IMR-90 (cell line): ENCODE data around the gene RXFP3. TPM values are rescaled to one million over a fixed set of nuclear protein-coding genes. Genes with fewer than 3 reads are reported as not detected.

ENCODE experiments used
- ATAC-seq: fragments of 200-7000 bp; cut with Tn5 transposase; 2 replicates; pipeline ENCODE4 v1.9.1; 2020; ENCODE audit warnings: low read depth, mild to moderate bottlenecking, moderate library complexity
- BruUV-seq: library from RNA; stranded (reverse); fragments of 400-500 nt; replicated peaks from 2 replicates; lab custom pipeline; 2021; lab: Mats Ljungman, UMichigan
- CTCF ChIA-PET: fragments of 300-600 bp; formaldehyde crosslinking; extraction: SDS; loops from one replicate; lab custom pipeline; 2021; ENCODE audit warnings: antibody characterized with exemption; lab: Yijun Ruan, JAX
- POLR2A ChIA-PET: fragments of 300-600 bp; sonication (Branson Sonifier 250); formaldehyde crosslinking; loops from one replicate; lab custom pipeline; 2022; ENCODE audit warnings: antibody characterized with exemption; ENCODE audit not compliant: unreplicated experiment; lab: Charles Lee
- DNase-seq: peaks from one replicate; pipeline ENCODE4 v3.0.0; 2013
- H2AFZ ChIP-seq: replicated peaks from 2 replicates; pipeline ENCODE3; 2013; ENCODE audit warnings: low read length, mild to moderate bottlenecking; ENCODE audit not compliant: poor library complexity
- H2AK5ac ChIP-seq: 2 replicates; pipeline ENCODE4 v1.6.1; 2013; ENCODE audit warnings: low read depth, low read length, inconsistent platforms
- H2AK9ac ChIP-seq: replicated peaks from 2 replicates; pipeline ENCODE3; 2013; ENCODE audit warnings: mild to moderate bottlenecking, low read depth, low read length, moderate library complexity; ENCODE audit not compliant: poor library complexity
- H2BK120ac ChIP-seq: 2 replicates; pipeline ENCODE4 v1.6.1; 2013; ENCODE audit warnings: low read depth, low read length, inconsistent platforms
- H2BK15ac ChIP-seq: 3 replicates; pipeline ENCODE4 v1.6.1; 2013; ENCODE audit warnings: low read depth, low read length, inconsistent platforms
- H2BK20ac ChIP-seq: 2 replicates; pipeline ENCODE4 v1.6.1; 2013; ENCODE audit warnings: low read depth, mild to moderate bottlenecking, inconsistent platforms, low read length, moderate library complexity
- H2BK5ac ChIP-seq: 2 replicates; pipeline ENCODE4 v1.6.1; 2013; ENCODE audit warnings: mild to moderate bottlenecking, low read depth, low read length, inconsistent platforms; ENCODE audit not compliant: poor library complexity, severe bottlenecking
- H3K14ac ChIP-seq: replicated peaks from 2 replicates; pipeline ENCODE4 v1.6.1; 2013; ENCODE audit warnings: low read depth, low read length, inconsistent platforms
- H3K18ac ChIP-seq: 2 replicates; pipeline ENCODE4 v1.6.1; 2013; ENCODE audit warnings: low read depth, low read length, control low read depth
- H3K23ac ChIP-seq: 2 replicates; pipeline ENCODE4 v1.6.1; 2013; ENCODE audit warnings: low read depth, low read length, inconsistent platforms
- H3K27ac ChIP-seq: 2 replicates; pipeline ENCODE4 v1.5.1; 2013; ENCODE audit warnings: mild to moderate bottlenecking, control low read depth, low read length; ENCODE audit not compliant: insufficient read depth
- H3K27me3 ChIP-seq: 2 replicates; pipeline ENCODE4 v1.6.1; 2013; ENCODE audit warnings: low read length; ENCODE audit not compliant: control insufficient read depth, insufficient read depth
- H3K36me3 ChIP-seq: 2 replicates; pipeline ENCODE4 v1.6.1; 2013; ENCODE audit warnings: low read length, mixed read lengths; ENCODE audit not compliant: control insufficient read depth, insufficient read depth
- H3K4ac ChIP-seq: 2 replicates; pipeline ENCODE4 v1.6.1; 2013; ENCODE audit warnings: low read depth, low read length, inconsistent platforms
- H3K4me1 ChIP-seq: 2 replicates; pipeline ENCODE4 v1.6.1; 2013; ENCODE audit warnings: low read length, mixed read lengths; ENCODE audit not compliant: control insufficient read depth, insufficient read depth
- H3K4me2 ChIP-seq: 2 replicates; pipeline ENCODE4 v1.6.1; 2013; ENCODE audit warnings: low read depth, mild to moderate bottlenecking, control low read depth, low read length, moderate library complexity
- H3K4me3 ChIP-seq: 2 replicates; pipeline ENCODE4 v1.5.1; 2013; ENCODE audit warnings: low read depth, mild to moderate bottlenecking, control low read depth, low read length, moderate library complexity; ENCODE audit not compliant: insufficient read depth
- H3K56ac ChIP-seq: 2 replicates; pipeline ENCODE4 v1.6.1; 2013; ENCODE audit warnings: low read length, inconsistent platforms; ENCODE audit not compliant: insufficient read depth; ENCODE audit errors: extremely low read depth
- H3K79me1 ChIP-seq, 2 experiments: 2 replicates each; pipeline ENCODE4 v1.6.1; 2013; ENCODE audit warnings: low read length in 2 of 2, inconsistent platforms in 1 of 2, low read depth in 1 of 2
- H3K9ac ChIP-seq: 2 replicates; pipeline ENCODE4 v1.6.1; 2013; ENCODE audit warnings: low read depth, low read length, control low read depth
- H3K9me1 ChIP-seq: 2 replicates; pipeline ENCODE4 v1.6.1; 2013; ENCODE audit warnings: low read length, inconsistent platforms; ENCODE audit not compliant: insufficient read depth
- H3K9me3 ChIP-seq: 2 replicates; pipeline ENCODE4 v1.6.1; 2013; ENCODE audit warnings: low read length; ENCODE audit not compliant: control insufficient read depth, insufficient read depth
- H4K20me1 ChIP-seq: 2 replicates; pipeline ENCODE4 v1.6.1; 2013; ENCODE audit warnings: low read length, inconsistent platforms; ENCODE audit not compliant: insufficient read depth
- H4K5ac ChIP-seq: 2 replicates; pipeline ENCODE4 v1.6.1; 2013; ENCODE audit warnings: mild to moderate bottlenecking, low read depth, low read length, control low read depth
- H4K8ac ChIP-seq, 2 experiments: 2 replicates each; pipeline ENCODE4 v1.6.1; 2013; ENCODE audit warnings: low read depth in 2 of 2, low read length in 2 of 2, control low read depth in 1 of 2, inconsistent platforms in 1 of 2
- H4K91ac ChIP-seq: 2 replicates; pipeline ENCODE4 v1.6.1; 2013; ENCODE audit warnings: low read depth, low read length, inconsistent platforms; ENCODE audit not compliant: insufficient read depth
- MAFK ChIP-seq: IDR thresholded peaks from 2 replicates; pipeline ENCODE4 v1.6.1; 2012; ENCODE audit warnings: low read depth, low read length, improper control_type of control experiment
- USF2 ChIP-seq: fragments of 150-350 bp; IDR thresholded peaks from 2 replicates; pipeline ENCODE4 v1.6.1; 2017; ENCODE audit warnings: mild to moderate bottlenecking, antibody characterized with exemption, low read length, low read depth
- WGBS, 2 experiments: methylation state at CpG; one replicate each; pipeline versions ENCODE4 v1.1.5 to v1.1.7; 2013; ENCODE audit warnings: missing lambda C conversion rate in 2 of 2; ENCODE audit not compliant: insufficient read length in 1 of 2; ENCODE audit errors: extremely low coverage in 2 of 2; 5-methylcytosine and 5-hydroxymethylcytosine counted together
- dilution Hi-C: fragments of 300-500 bp; cut with HindIII; formaldehyde crosslinking; loops from one replicate; pipeline ENCODE4 v1.14.3; 2018; ENCODE audit warnings: low sequenced_read_pairs; ENCODE audit not compliant: unreplicated experiment
- in situ Hi-C: fragments of 300-500 bp; cut with MboI; formaldehyde crosslinking; loops from 3 replicates; pipeline ENCODE4 v1.14.3; 2019; ENCODE audit warnings: low sequenced_read_pairs, inconsistent platforms, mixed read lengths
- intact Hi-C: fragments of 100-400 bp; cut with micrococcal nuclease; formaldehyde crosslinking; loops from 2 replicates; pipeline ENCODE4 v1.10.0; 2022
- polyA plus RNA-seq, 3 experiments: library from polyadenylated mRNA; depleted of rRNA; stranded (reverse); fragments of >200 nt; gene quantifications; 2 replicates each; pipeline ENCODE4 v1.2.3, GENCODE V29; 2012; ENCODE audit warnings: low replicate concordance in 1 of 3
- total RNA-seq: library from RNA; depleted of rRNA; stranded (reverse); fragments of >200 nt; gene quantifications from 2 replicates; pipeline ENCODE4 v1.2.3, GENCODE V29; 2012

The RXFP3 gene
- total and polyA plus RNA-seq, 2 of the 4 experiments (the other 2 are of a cell fraction) = not detected

DNA sequence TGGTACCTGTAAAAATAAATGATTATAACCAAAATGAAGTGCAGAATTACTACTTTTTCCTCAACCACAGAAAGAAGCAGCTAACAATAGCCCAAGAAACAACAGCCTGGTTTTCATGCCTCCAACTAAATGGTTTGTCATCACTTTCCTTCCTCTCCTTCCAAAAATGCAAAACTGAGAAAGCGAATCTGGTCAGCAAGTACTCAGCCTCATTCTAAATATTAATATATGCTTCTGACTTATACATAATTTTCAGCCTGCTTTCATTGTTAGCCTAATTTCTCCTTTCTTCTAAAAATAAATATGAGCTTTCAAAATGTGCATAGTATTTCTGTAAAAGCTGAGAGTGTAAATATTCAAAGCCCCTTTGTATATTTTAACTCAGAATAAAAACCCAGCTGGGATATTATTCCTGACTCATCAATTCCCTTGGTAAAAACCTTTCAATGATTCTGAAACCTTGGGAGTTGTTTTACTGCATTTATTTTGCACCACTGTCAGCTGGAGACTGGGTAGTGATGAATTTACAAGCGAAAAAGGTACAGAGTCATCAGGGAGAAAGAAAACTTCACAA is 21.5 kb downstream of the RXFP3 start:
- no TSS peak for BruUV-seq
- Histone ChIP-seq H3K18ac (no peak overlapping the region), H2BK120ac (no peak overlapping the region), H4K20me1 (no peaks in the 10 kb centered on the region), H2BK20ac (no peak overlapping the region), H2BK5ac (no peak overlapping the region), H3K4me3 (no peak overlapping the region), H3K56ac (no peak overlapping the region), H2AK5ac (no peak overlapping the region), H3K23ac (no peak overlapping the region), H3K9ac (no peak overlapping the region), H3K4me2 (no peak overlapping the region), H3K79me1 (no peaks in the 10 kb centered on the region), H2BK15ac (no peak overlapping the region), H3K27me3 (peaks cover 23% of the 10 kb centered on the region), H2AK9ac (no peak overlapping the region), H4K5ac (no peak overlapping the region), H3K4me1 (no peaks in the 10 kb centered on the region), H3K4ac (no peak overlapping the region), H3K36me3 (no peaks in the 10 kb centered on the region), H4K91ac (no peak overlapping the region), H3K9me1 (no peaks in the 10 kb centered on the region), H3K9me3 (peaks cover 3% of the 10 kb centered on the region), H3K27ac (no peak overlapping the region), H3K14ac (no peak overlapping the region), H2AFZ (no peak overlapping the region), H4K8ac (no peak overlapping the region)
- ATAC-seq (no peak), DNase-seq (no peak)
- intact Hi-C loops (no loop called here), dilution Hi-C loops (no loop called here), in situ Hi-C loops (no loop called here)
- WGBS, 2 experiments = no CpG with 5 or more reads among the region's 2 CpGs
- TF ChIP-seq USF2 (no peak), MAFK (peak; percentile 69)
- POLR2A ChIA-PET = no interaction called here
- CTCF ChIA-PET = interaction anchor here (2.6 kb wide), 1 partner anchor 12 kb away, joined by 11 read pairs; no protein-coding TSS in a partner anchor
